Tibial nerve (tissue), 4 donors: ENCODE measurements around the gene DENND5B. TPM values are rescaled to one million over a fixed set of nuclear protein-coding genes. Genes with fewer than 3 reads are reported as not detected.
"Not testable (repeated sequence)": the region's sequence is repeated elsewhere in the genome, so short reads cannot be mapped to it uniquely, and the experiment has no call there.

Experiments
- DNase-seq, 2 donors: peaks; one replicate each; pipeline ENCODE4 v3.0.0-alpha.2; 2019; ENCODE audit warnings: low spot score in 2 of 2
- H3K27ac ChIP-seq, 4 donors: fragments of 200-600 bp; sonication (generic) in 3 of 4; one replicate each; pipeline ENCODE4 v1.5.1; 2017 to 2019; ENCODE audit warnings: mild to moderate bottlenecking in 1 of 4
- H3K27me3 ChIP-seq, 2 donors: fragments of 200-600 bp; sonication (generic) in 1 of 2; one replicate each; pipeline versions ENCODE4 v1.5.1 to v1.6.0; 2017 to 2019
- H3K36me3 ChIP-seq, 3 donors: fragments of 200-600 bp; sonication (generic); one replicate each; pipeline ENCODE4 v1.5.1; 2018 to 2019
- H3K4me1 ChIP-seq, 4 donors: fragments of 200-600 bp; sonication (generic) in 3 of 4; one replicate each; pipeline ENCODE4 v1.5.1; 2017 to 2019
- H3K4me3 ChIP-seq, 4 donors: fragments of 200-600 bp; sonication (generic) in 3 of 4; one replicate each; pipeline ENCODE4 v1.5.1; 2017 to 2019; ENCODE audit warnings: mild to moderate bottlenecking in 1 of 4, moderate library complexity in 1 of 4
- H3K9me3 ChIP-seq, 4 donors: fragments of 200-600 bp; sonication (generic) in 3 of 4; one replicate each; pipeline ENCODE4 v1.5.1; 2017 to 2019
- CTCF ChIP-seq, 5 experiments: fragments of 200-600 bp in 3 of 5; fragments of 450-650 bp in 2 of 5; sonication (generic) in 3 of 5; IDR thresholded peaks; one replicate each; pipeline ENCODE4 v1.5.1; 2016 to 2019; ENCODE audit warnings: antibody characterized with exemption in 5 of 5, mild to moderate bottlenecking in 3 of 5, moderate library complexity in 2 of 5
- EP300 ChIP-seq, 2 donors: sonication (generic); formaldehyde crosslinking; IDR thresholded peaks; one replicate each; pipeline ENCODE4 v1.6.1; 2017; ENCODE audit warnings: antibody characterized with exemption in 2 of 2, mild to moderate bottlenecking in 1 of 2
- POLR2A ChIP-seq, 2 donors: fragments of 450-650 bp; IDR thresholded peaks; one replicate each; pipeline ENCODE4 v1.6.1; 2017; ENCODE audit warnings: antibody characterized with exemption in 2 of 2, mild to moderate bottlenecking in 2 of 2, moderate library complexity in 2 of 2
- WGBS, 2 donors: methylation state at CpG; one replicate each; pipeline ENCODE4 v1.1.5; 2018; 5-methylcytosine and 5-hydroxymethylcytosine counted together
- total RNA-seq, 4 donors: library from RNA; depleted of rRNA; stranded (reverse); fragments of >200 nt; gene quantifications; one replicate each; pipeline ENCODE4 v1.1.0, GENCODE V29; 2016

Gene DENND5B
- total RNA-seq, 4 donors from 2014 or later, result 22.6 to 55.7 (median 42.8) TPM

GRCh38 chr12:31578632-31579031 is 12.3 kb downstream of the DENND5B start:
- DNase-seq, result no peak
- Histone ChIP-seq H3K27ac (no peak overlapping the region), H3K9me3 (no peaks in the 10 kb centered on the region), H3K4me1 (peaks cover 0 to 21% (median 0%) of the 10 kb centered on the region in 4 donors), H3K36me3 (no peaks in the 10 kb centered on the region), H3K4me3 (no peak overlapping the region), H3K27me3 (no peaks in the 10 kb centered on the region)
- WGBS, 2 donors, result 30 to 34% methylated on average over 2 of the region's 2 CpGs
- TF ChIP-seq POLR2A (IDR thresholded peaks at IDR 0.05) (no peak), CTCF (IDR thresholded peaks at IDR 0.05) (no peak), EP300 (IDR thresholded peaks at IDR 0.05) (no peak)

- no peak overlapping the region for H3K27ac ChIP-seq
- no peaks in the 10 kb centered on the region for H3K36me3 ChIP-seq
- no peak for DNase-seq
- TF ChIP-seq EP300 (IDR thresholded peaks at IDR 0.05) (no peak), POLR2A (IDR thresholded peaks at IDR 0.05) (no peak), CTCF (IDR thresholded peaks at IDR 0.05) (no peak)
- H3K9me3 ChIP-seq, result no peaks in the 10 kb centered on the region
- no peak overlapping the region for H3K4me3 ChIP-seq
- no peaks in the 10 kb centered on the region for H3K27me3 ChIP-seq
- H3K4me1 ChIP-seq, result peaks cover 0 to 21% (median 0%) of the 10 kb centered on the region in 4 donors
- WGBS, 2 donors, result 43 to 44% methylated on average over 2 of the region's 2 CpGs
These were observed 15.9 kb downstream of the DENND5B start for GRCh38 chr12:31574803-31575575.

GRCh38 chr12:31574367-31574766 is 16.6 kb downstream of the DENND5B start:
- WGBS, 2 donors, result 93 to 94% methylated on average over 7 of the region's 7 CpGs
- not testable (repeated sequence) for H3K36me3 ChIP-seq, H3K4me3 ChIP-seq, H3K9me3 ChIP-seq, DNase-seq, H3K27ac ChIP-seq, H3K27me3 ChIP-seq
- H3K4me1 ChIP-seq, result peaks cover 0 to 21% (median 0%) of the 10 kb centered on the region in 4 donors

GRCh38 chr12:31572900-31573600 is 17.9 kb downstream of the DENND5B start:
- TF ChIP-seq CTCF (IDR thresholded peaks at IDR 0.05) (no peak), EP300 (IDR thresholded peaks at IDR 0.05) (no peak), POLR2A (IDR thresholded peaks at IDR 0.05) (no peak)
- no peak overlapping the region for H3K4me3 ChIP-seq
- H3K27ac ChIP-seq, result no peak overlapping the region
- WGBS, 2 donors, result 93% methylated on average over 3 of the region's 3 CpGs
- peaks cover 0 to 13% (median 0%) of the 10 kb centered on the region in 4 donors for H3K4me1 ChIP-seq
- H3K9me3 ChIP-seq, result no peaks in the 10 kb centered on the region
- H3K27me3 ChIP-seq, result no peaks in the 10 kb centered on the region
- H3K36me3 ChIP-seq, result no peaks in the 10 kb centered on the region
- no peak for DNase-seq

GRCh38 chr12:31570880-31571279 is 20.1 kb downstream of the DENND5B start:
- H3K27me3 ChIP-seq, result no peaks in the 10 kb centered on the region
- H3K36me3 ChIP-seq, result no peaks in the 10 kb centered on the region
- H3K27ac ChIP-seq, result no peak overlapping the region
- TF ChIP-seq EP300 (IDR thresholded peaks at IDR 0.05) (no peak), POLR2A (IDR thresholded peaks at IDR 0.05) (no peak), CTCF (IDR thresholded peaks at IDR 0.05) (no peak)
- no peaks in the 10 kb centered on the region for H3K9me3 ChIP-seq
- peaks cover 0 to 12% (median 0%) of the 10 kb centered on the region in 4 donors for H3K4me1 ChIP-seq
- DNase-seq, result no peak
- WGBS, 2 donors, result 69 to 70% methylated on average over 5 of the region's 5 CpGs
- no peak overlapping the region for H3K4me3 ChIP-seq

GRCh38 chr12:31569517-31569916 is 21.4 kb downstream of the DENND5B start:
- not testable (repeated sequence) for H3K4me3 ChIP-seq, DNase-seq, H3K36me3 ChIP-seq, H3K4me1 ChIP-seq, H3K27me3 ChIP-seq, H3K9me3 ChIP-seq, H3K27ac ChIP-seq
- WGBS, 2 donors, result 82 to 86% methylated on average over 2 of the region's 2 CpGs
